Fibroblast of pulmonary artery (primary cell): ENCODE measurements around the gene TMEM273.

Experiments
- DNase-seq: peaks from one replicate; pipeline ENCODE4 v3.0.0-alpha.2; 2010; ENCODE audit warnings: low read depth
- H3K4me3 ChIP-seq: replicated peaks from 2 replicates; pipeline ENCODE4 v1.5.1; 2011; ENCODE audit warnings: low read depth, mild to moderate bottlenecking, control low read depth, low read length, moderate library complexity
- CTCF ChIP-seq: IDR thresholded peaks from 2 replicates; pipeline ENCODE4 v1.5.1; 2011; ENCODE audit warnings: mild to moderate bottlenecking, control low read depth, low read length, inconsistent platforms; ENCODE audit errors: missing control alignments

Gene TMEM273

GRCh38 chr10:49170632-49171325 lies 17.4 kb downstream of the TMEM273 start:
- no peak for DNase-seq
- no peak overlapping the region for H3K4me3 ChIP-seq
- TF ChIP-seq CTCF, result no peak

GRCh38 chr10:49169776-49170175 lies 18.4 kb downstream of the TMEM273 start:
- DNase-seq, result no peak
- H3K4me3 ChIP-seq, result no peak overlapping the region
- TF ChIP-seq CTCF, result no peak

- no peak for TF ChIP-seq CTCF
- no peak for DNase-seq
- H3K4me3 ChIP-seq, result no peak overlapping the region
Measured at GRCh38 chr10:49168831-49169500, 19.2 kb downstream of the TMEM273 start.

- DNase-seq, result no peak
- H3K4me3 ChIP-seq, result no peak overlapping the region
- no peak for TF ChIP-seq CTCF
Measured at GRCh38 chr10:49168171-49168540, 20.0 kb downstream of the TMEM273 start.

GRCh38 chr10:49167425-49168170 lies 20.6 kb downstream of the TMEM273 start:
- no peak overlapping the region for H3K4me3 ChIP-seq
- no peak for DNase-seq
- TF ChIP-seq CTCF, result no peak

GRCh38 chr10:49166484-49167400 lies 21.4 kb downstream of the TMEM273 start:
- H3K4me3 ChIP-seq, result no peak overlapping the region
- TF ChIP-seq CTCF, result no peak
- no peak for DNase-seq
